H9 (cell line): ENCODE data around the gene MYO18A. TPM values are rescaled to one million over a fixed set of nuclear protein-coding genes. Genes with fewer than 3 reads are reported as not detected.

ENCODE experiments used
- DNase-seq: peaks from one replicate; pipeline ENCODE4 v3.0.0-alpha.2; 2017
- H2AFZ ChIP-seq: one replicate; pipeline ENCODE4 v1.6.1; 2013; ENCODE audit warnings: mild to moderate bottlenecking, low read length, control low read depth, moderate library complexity
- H2AK5ac ChIP-seq: 2 replicates; pipeline ENCODE4 v1.6.1; 2013; ENCODE audit warnings: low read length, control low read depth, mixed read lengths; ENCODE audit not compliant: insufficient read length
- H2BK120ac ChIP-seq: one replicate; pipeline ENCODE4 v1.6.1; 2013; ENCODE audit warnings: low read depth, mild to moderate bottlenecking, low read length, control low read depth, inconsistent platforms; ENCODE audit not compliant: poor library complexity, severe bottlenecking
- H2BK12ac ChIP-seq: 2 replicates; pipeline ENCODE4 v1.6.1; 2013; ENCODE audit warnings: low read length, control low read depth, mixed read lengths, low read depth; ENCODE audit not compliant: insufficient read length
- H2BK15ac ChIP-seq: 2 replicates; pipeline ENCODE4 v1.6.1; 2013; ENCODE audit warnings: low read depth, low read length, control low read depth
- H2BK20ac ChIP-seq: one replicate; pipeline ENCODE4 v1.6.1; 2013; ENCODE audit warnings: low read depth, mild to moderate bottlenecking, low read length, control low read depth, inconsistent platforms; ENCODE audit not compliant: poor library complexity, severe bottlenecking
- H2BK5ac ChIP-seq: 2 replicates; pipeline ENCODE4 v1.6.1; 2013; ENCODE audit warnings: low read length, control low read depth, mixed read lengths; ENCODE audit not compliant: insufficient read length
- H3K14ac ChIP-seq: 2 replicates; pipeline ENCODE4 v1.6.1; 2013; ENCODE audit warnings: low read length, control low read depth; ENCODE audit not compliant: insufficient read depth
- H3K18ac ChIP-seq: 2 replicates; pipeline ENCODE4 v1.6.1; 2013; ENCODE audit warnings: low read depth, mild to moderate bottlenecking, mixed read lengths, low read length, control low read depth; ENCODE audit not compliant: insufficient read length
- H3K23ac ChIP-seq: 2 replicates; pipeline ENCODE4 v1.6.1; 2013; ENCODE audit warnings: low read length, control low read depth, mixed read lengths, low read depth; ENCODE audit not compliant: insufficient read length
- H3K23me2 ChIP-seq: 2 replicates; pipeline ENCODE4 v1.6.1; 2013; ENCODE audit warnings: low read depth, mild to moderate bottlenecking, mixed read lengths, low read length, control low read depth; ENCODE audit not compliant: insufficient read length, poor library complexity, severe bottlenecking
- H3K27ac ChIP-seq: 2 replicates; pipeline ENCODE4 v1.5.1; 2013; ENCODE audit warnings: low read length, control low read depth, mixed read lengths, low read depth; ENCODE audit not compliant: insufficient read length
- H3K27me3 ChIP-seq: 2 replicates; pipeline ENCODE4 v1.6.1; 2013; ENCODE audit warnings: low read length, control low read depth, inconsistent platforms; ENCODE audit not compliant: insufficient read depth
- H3K4ac ChIP-seq: 2 replicates; pipeline ENCODE4 v1.6.1; 2013; ENCODE audit warnings: low read depth, mild to moderate bottlenecking, control low read depth, inconsistent platforms, low read length, moderate library complexity
- H3K4me1 ChIP-seq: 2 replicates; pipeline ENCODE4 v1.6.1; 2013; ENCODE audit warnings: low read length, control low read depth, inconsistent platforms; ENCODE audit not compliant: insufficient read depth
- H3K4me2 ChIP-seq: 2 replicates; pipeline ENCODE4 v1.6.1; 2013; ENCODE audit warnings: low read length, control low read depth, mixed read lengths; ENCODE audit not compliant: insufficient read length, insufficient read depth
- H3K56ac ChIP-seq: 2 replicates; pipeline ENCODE4 v1.6.1; 2013; ENCODE audit warnings: low read depth, mild to moderate bottlenecking, mixed read lengths, low read length, control low read depth; ENCODE audit not compliant: insufficient read length
- H3K79me1 ChIP-seq: 2 replicates; pipeline ENCODE4 v1.6.1; 2013; ENCODE audit warnings: low read depth, mild to moderate bottlenecking, moderate library complexity, low read length, control low read depth, inconsistent platforms; ENCODE audit not compliant: insufficient read depth, poor library complexity, severe bottlenecking
- H3K79me2 ChIP-seq: 2 replicates; pipeline ENCODE4 v1.6.1; 2013; ENCODE audit warnings: low read length, control low read depth, inconsistent platforms; ENCODE audit not compliant: insufficient read depth
- H3K9ac ChIP-seq: 2 replicates; pipeline ENCODE4 v1.6.1; 2013; ENCODE audit warnings: low read length, control low read depth, mixed read lengths; ENCODE audit not compliant: insufficient read length; ENCODE audit errors: extremely low read depth
- H3K9me3 ChIP-seq: one replicate; pipeline ENCODE4 v1.6.1; 2013; ENCODE audit warnings: low read depth, low read length, inconsistent platforms; ENCODE audit not compliant: control insufficient read depth
- H3T11ph ChIP-seq: one replicate; pipeline ENCODE4 v1.6.1; 2013; ENCODE audit warnings: mild to moderate bottlenecking, low read length, control low read depth, inconsistent platforms
- H4K20me1 ChIP-seq: one replicate; pipeline ENCODE4 v1.6.1; 2013; ENCODE audit not compliant: control insufficient read depth, insufficient read length, insufficient read depth
- H4K5ac ChIP-seq: 2 replicates; pipeline ENCODE4 v1.6.1; 2013; ENCODE audit warnings: low read depth, mild to moderate bottlenecking, mixed read lengths, low read length, control low read depth; ENCODE audit not compliant: insufficient read length
- H4K8ac ChIP-seq: replicated peaks from 2 replicates; pipeline ENCODE4 v1.6.1; 2013; ENCODE audit warnings: low read length, control low read depth, mixed read lengths, low read depth; ENCODE audit not compliant: insufficient read length
- H4K91ac ChIP-seq: 2 replicates; pipeline ENCODE4 v1.6.1; 2013; ENCODE audit warnings: low read depth, mild to moderate bottlenecking, moderate library complexity, mixed read lengths, low read length, control low read depth; ENCODE audit not compliant: insufficient read length
- H3K27ac Mint-ChIP-seq, 3 experiments: 2 replicates in 2 of 3; 3 replicates in 1 of 3; pipeline ENCODE4 v1.8.0; 2020 to 2021; ENCODE audit warnings: mixed read lengths in 3 of 3, mild to moderate bottlenecking in 1 of 3, moderate library complexity in 1 of 3
- H3K27me3 Mint-ChIP-seq: 2 replicates; pipeline ENCODE4 v1.8.0; 2021; ENCODE audit warnings: low read depth, mild to moderate bottlenecking, moderate library complexity, mixed read lengths
- H3K36me3 Mint-ChIP-seq, 3 experiments: 2 replicates in 2 of 3; 3 replicates in 1 of 3; pipeline ENCODE4 v1.8.0; 2020 to 2021; ENCODE audit warnings: low read depth in 3 of 3, mixed read lengths in 3 of 3; ENCODE audit not compliant: insufficient read depth in 1 of 3
- H3K4me1 Mint-ChIP-seq, 2 experiments: 2 replicates each; pipeline ENCODE4 v1.8.0; 2020; ENCODE audit warnings: mixed read lengths in 2 of 2
- H3K4me3 Mint-ChIP-seq, 2 experiments: 2 replicates in 1 of 2; 3 replicates in 1 of 2; pipeline ENCODE4 v1.8.0; 2020 to 2021; ENCODE audit warnings: mild to moderate bottlenecking in 2 of 2, mixed read lengths in 2 of 2, moderate library complexity in 1 of 2
- H3K9me3 Mint-ChIP-seq, 2 experiments: 2 replicates in 1 of 2; 3 replicates in 1 of 2; pipeline ENCODE4 v1.8.0; 2020; ENCODE audit warnings: mild to moderate bottlenecking in 2 of 2, mixed read lengths in 2 of 2, moderate library complexity in 1 of 2
- WGBS: extraction: QIAGEN DNeasy Blood & Tissue Kit; methylation state at CpG from one replicate; pipeline ENCODE4 v1.1.7; 2013; ENCODE audit warnings: missing lambda C conversion rate, low lambda C conversion rate, mixed read lengths; ENCODE audit not compliant: insufficient read length; ENCODE audit errors: extremely low coverage; 5-methylcytosine and 5-hydroxymethylcytosine counted together
- total RNA-seq: library from RNA; stranded (reverse); gene quantifications from 2 replicates; pipeline ENCODE4 v1.2.1, GENCODE V29; 2021
- TF ChIP-seq, protein P1 (sequence below): fragments of 200-600 bp; sonication (generic); conservative IDR thresholded peaks from 3 replicates; pipeline ENCODE4 v1.8.0; 2021; ENCODE audit warnings: antibody characterized with exemption, mild to moderate bottlenecking

The MYO18A gene
- total RNA-seq, 1 experiment from 2014 or later: 21.6 TPM

DNA sequence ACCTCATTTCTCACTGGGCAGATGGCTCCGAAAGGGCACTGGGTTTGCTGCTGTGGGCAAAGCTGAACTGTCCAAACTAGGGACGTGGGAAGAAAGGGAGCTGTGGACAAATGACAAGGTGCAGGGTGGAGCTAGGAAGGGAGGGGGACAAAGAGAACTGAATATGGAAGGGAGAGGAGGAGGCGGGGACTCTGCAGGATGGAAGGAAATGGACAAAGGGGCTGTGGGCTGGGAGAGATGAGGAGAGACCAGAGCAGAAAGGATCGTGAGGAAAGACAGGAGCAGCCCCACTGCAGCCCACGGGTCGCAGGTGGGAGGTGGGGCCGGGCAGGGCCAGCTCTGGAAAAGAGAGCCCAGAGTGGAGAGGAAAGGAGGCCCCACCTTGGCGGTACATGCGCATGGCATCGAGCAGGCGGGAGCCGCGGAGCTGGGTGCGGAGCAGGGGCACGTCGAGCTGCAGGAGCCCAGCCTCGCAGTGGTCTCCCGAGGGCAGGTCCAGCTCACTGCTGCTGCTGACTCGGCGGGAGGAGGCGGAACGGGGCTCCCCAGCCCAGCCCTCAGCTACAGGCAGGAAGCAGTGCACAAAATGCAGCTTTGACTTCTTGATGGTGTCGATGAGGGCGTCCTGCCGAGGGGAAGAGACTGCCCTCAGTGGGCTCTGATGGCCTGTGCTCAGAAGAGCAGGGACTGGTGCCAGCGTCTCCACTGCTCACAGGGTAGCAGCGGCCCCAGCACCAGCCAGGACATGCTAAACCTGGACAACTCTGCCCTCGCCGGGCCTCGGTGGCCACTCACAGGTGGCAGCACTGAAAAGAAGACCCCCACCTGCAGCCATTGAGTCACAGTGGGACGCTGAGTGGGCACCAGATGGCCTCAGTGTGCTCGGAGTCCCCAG is 70.5 kb downstream of the MYO18A start:
- H3K14ac ChIP-seq: 0 out of 2 replicates have a peak overlapping the region, but pooled peaks have one; percentile 8
- H3K79me2 ChIP-seq: no peaks in the 10 kb centered on the region
- H3K27me3 ChIP-seq: no peaks in the 10 kb centered on the region
- no peak overlapping the region for H4K91ac ChIP-seq
- no peaks in the 10 kb centered on the region for H3K23me2 ChIP-seq
- no peak overlapping the region for H2AFZ ChIP-seq
- Mint-ChIP-seq H3K27ac (peak overlapping the region in 2 of 3 experiments; percentile 40 to 56; a peak in 2 of 7 replicates), H3K27me3 (no peaks in the 10 kb centered on the region; the same call in 1 of the 2 replicates), H3K4me1 (peaks cover 13 to 22% of the 10 kb centered on the region in 2 experiments), H3K9me3 (no peaks in the 10 kb centered on the region; a peak in 1 of 5 replicates), H3K4me3 (peak overlapping the region in 1 of 2 experiments; percentile 8; a peak in 1 of 5 replicates), H3K36me3 (peaks cover 8 to 39% (median 11%) of the 10 kb centered on the region in 3 experiments; a peak in 6 of 7 replicates)
- H4K20me1 ChIP-seq: no peaks in the 10 kb centered on the region
- no peaks in the 10 kb centered on the region; the same call in 1 of the 2 replicates for H3K4me1 ChIP-seq
- H4K8ac ChIP-seq: no peak overlapping the region
- H2BK12ac ChIP-seq: no peak overlapping the region
- H2BK120ac ChIP-seq: no peak overlapping the region
- no peak overlapping the region for H3K9ac ChIP-seq
- no peak overlapping the region for H2AK5ac ChIP-seq
- no peak overlapping the region for H3K4me2 ChIP-seq
- no peak overlapping the region for H3T11ph ChIP-seq
- no peak overlapping the region for H3K27ac ChIP-seq
- WGBS: no CpG with 5 or more reads among the region's 32 CpGs
- H3K4ac ChIP-seq: no peak overlapping the region
- TF ChIP-seq, protein P1, sequence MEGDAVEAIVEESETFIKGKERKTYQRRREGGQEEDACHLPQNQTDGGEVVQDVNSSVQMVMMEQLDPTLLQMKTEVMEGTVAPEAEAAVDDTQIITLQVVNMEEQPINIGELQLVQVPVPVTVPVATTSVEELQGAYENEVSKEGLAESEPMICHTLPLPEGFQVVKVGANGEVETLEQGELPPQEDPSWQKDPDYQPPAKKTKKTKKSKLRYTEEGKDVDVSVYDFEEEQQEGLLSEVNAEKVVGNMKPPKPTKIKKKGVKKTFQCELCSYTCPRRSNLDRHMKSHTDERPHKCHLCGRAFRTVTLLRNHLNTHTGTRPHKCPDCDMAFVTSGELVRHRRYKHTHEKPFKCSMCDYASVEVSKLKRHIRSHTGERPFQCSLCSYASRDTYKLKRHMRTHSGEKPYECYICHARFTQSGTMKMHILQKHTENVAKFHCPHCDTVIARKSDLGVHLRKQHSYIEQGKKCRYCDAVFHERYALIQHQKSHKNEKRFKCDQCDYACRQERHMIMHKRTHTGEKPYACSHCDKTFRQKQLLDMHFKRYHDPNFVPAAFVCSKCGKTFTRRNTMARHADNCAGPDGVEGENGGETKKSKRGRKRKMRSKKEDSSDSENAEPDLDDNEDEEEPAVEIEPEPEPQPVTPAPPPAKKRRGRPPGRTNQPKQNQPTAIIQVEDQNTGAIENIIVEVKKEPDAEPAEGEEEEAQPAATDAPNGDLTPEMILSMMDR: no peak
- H3K9me3 ChIP-seq: no peaks in the 10 kb centered on the region
- peak; percentile 71 for DNase-seq
- no peak overlapping the region for H3K18ac ChIP-seq
- no peak overlapping the region for H2BK15ac ChIP-seq
- no peak overlapping the region for H3K56ac ChIP-seq
- no peak overlapping the region for H2BK5ac ChIP-seq
- no peak overlapping the region for H2BK20ac ChIP-seq
- H3K23ac ChIP-seq: no peak overlapping the region
- H3K79me1 ChIP-seq: no peaks in the 10 kb centered on the region
- no peak overlapping the region for H4K5ac ChIP-seq
